Right lung (tissue), 5 donors: ENCODE data around the gene PLXNB2. TPM values are rescaled to one million over a fixed set of nuclear protein-coding genes. Genes with fewer than 3 reads are reported as not detected.
"Not testable (repeated sequence)": the region's sequence is repeated elsewhere in the genome, so short reads cannot be mapped to it uniquely, and the experiment has no call there.

Source experiments
- DNase-seq, 2 donors: peaks; one replicate each; pipeline ENCODE4 v3.0.0-alpha.2; 2013
- polyA plus RNA-seq, 5 donors: library from polyadenylated mRNA; unstranded; fragments of 120-200 nt; gene quantifications; one replicate each; pipeline versions ENCODE4 v1.2.1 to v1.2.3, GENCODE V29; 2013; ENCODE audit warnings: inconsistent platforms in 1 of 5, low replicate concordance in 1 of 5; ENCODE audit not compliant: insufficient read length in 5 of 5, insufficient read depth in 1 of 5

PLXNB2 gene
- polyA plus RNA-seq, 5 donors: 96.7 to 147 (median 137) TPM

DNA sequence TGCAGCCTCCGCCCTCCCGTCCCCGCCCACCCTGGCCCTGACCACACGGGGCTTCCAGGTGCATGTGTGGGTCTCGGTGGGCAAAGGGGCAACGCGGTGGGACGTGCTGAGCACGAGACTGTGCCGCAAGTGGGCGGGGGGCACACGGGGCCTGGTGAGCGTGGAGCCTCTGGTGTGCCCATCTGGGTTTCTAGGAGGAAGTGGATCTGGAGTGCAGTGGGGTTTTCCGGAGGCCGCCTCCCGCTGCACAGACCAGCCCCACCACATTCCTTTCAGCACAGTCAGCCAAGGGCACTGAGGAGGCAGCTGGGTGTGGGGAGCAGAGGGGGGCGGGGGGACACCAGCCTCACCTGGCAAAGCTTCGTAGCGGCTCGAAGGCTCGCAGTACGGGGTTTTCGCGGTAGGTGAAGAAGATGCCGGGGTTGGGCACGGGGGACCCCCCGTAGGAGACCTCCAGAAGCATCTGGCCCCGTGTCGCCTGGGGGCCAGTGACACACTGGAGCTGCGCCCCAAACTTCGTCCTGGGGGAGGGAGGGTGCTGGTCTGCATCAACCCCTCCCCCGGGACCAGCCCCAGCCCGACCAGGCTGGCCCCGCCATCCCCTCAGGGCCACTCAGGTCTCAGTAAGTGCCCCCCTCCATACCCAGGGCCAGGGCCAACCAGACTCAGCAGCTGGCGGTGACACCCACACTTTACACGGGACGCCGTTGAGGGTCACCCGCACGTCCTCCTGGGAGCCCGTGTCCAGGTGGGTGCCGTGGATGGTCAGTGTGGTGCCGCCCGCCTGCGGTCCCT is 24.9 kb downstream of the PLXNB2 start:
- DNase-seq: no peak

GRCh38 chr22:50281957-50282356 is 25.5 kb downstream of the PLXNB2 start:
- no peak for DNase-seq

GRCh38 chr22:50281384-50281760 is 26.1 kb downstream of the PLXNB2 start:
- no peak for DNase-seq

- no peak for DNase-seq
These were observed 26.6 kb downstream of the PLXNB2 start for GRCh38 chr22:50280708-50281383.

DNA sequence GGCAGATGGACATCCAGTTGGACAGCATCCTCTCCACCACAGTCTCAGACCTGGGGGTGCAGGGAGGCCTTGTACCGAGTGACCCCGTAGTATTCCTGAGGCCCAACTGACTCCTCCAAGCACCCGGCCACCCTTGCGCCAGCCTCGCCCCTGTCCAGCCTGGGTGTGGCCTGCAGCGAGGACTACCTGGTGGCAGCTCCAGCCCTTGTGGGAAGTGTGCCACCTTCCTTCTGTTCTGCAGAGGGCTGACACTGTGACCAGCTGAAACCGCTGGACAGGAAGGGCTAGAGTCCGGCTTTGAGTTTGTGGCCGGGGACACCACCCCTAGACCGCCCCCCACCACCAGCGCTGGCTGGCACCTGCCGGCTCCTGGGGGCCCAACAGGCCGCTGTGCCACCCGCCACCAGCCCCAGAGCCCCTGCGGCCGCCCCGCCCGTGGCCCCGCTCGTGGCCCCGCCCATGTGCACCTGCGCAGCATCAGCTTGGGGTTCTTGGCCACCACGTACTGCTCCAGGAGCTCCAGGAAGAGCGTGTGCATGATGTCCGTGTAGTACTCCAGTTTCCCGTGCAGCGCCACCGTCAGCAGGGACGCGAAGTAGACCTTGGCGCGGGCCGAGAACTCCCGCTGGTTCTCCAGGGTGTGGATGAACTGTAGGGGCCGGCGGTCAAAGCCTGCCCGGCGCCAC is 27.3 kb downstream of the PLXNB2 start:
- DNase-seq: no peak

- no peak for DNase-seq
These were observed 28.4 kb downstream of the PLXNB2 start for GRCh38 chr22:50278956-50279619.

DNA sequence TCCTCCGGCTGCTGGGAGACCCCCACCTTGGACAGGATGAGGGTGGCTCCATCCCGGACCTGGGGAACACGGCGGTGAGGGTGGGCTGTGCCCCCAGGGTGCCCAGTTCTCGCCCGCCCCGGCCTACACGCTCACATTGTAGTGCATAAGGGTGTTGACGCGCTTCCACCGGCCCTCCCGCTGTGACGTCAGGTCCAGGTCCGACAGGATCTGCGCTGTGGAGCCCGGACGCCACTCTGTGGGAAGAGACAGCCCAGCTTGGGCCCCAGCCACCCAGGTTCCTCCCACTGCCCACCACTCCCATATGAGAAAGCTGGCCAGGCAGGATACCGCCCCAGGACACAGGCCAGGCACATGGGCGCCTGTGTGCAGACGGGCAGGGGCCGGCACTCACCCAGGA is 29.0 kb downstream of the PLXNB2 start:
- no peak for DNase-seq

DNA sequence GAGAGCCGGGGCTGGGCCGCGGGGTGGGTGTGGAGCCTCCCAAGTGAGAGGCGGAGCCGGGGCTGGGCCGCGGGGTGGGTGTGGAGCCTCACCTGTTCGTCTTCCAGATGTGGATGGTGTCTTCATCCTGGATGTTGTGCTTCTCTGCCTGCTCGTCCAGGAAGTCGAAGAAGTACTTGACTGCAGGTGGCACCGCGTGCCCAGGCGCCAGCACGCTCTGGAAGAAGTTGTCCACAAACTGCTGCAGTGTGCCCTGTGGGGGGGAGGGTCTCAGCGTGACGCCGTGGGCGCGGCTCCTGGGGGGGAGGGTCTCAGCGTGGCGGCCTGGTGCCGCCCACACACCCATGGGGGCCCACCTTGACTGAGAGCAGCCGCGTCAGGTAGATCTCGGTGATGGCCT is 29.7 kb downstream of the PLXNB2 start:
- no peak for DNase-seq

GRCh38 chr22:50276143-50276542 is 31.3 kb downstream of the PLXNB2 start:
- no peak for DNase-seq

GRCh38 chr22:50275181-50276055 is 32.0 kb downstream of the PLXNB2 start:
- no peak for DNase-seq

DNA sequence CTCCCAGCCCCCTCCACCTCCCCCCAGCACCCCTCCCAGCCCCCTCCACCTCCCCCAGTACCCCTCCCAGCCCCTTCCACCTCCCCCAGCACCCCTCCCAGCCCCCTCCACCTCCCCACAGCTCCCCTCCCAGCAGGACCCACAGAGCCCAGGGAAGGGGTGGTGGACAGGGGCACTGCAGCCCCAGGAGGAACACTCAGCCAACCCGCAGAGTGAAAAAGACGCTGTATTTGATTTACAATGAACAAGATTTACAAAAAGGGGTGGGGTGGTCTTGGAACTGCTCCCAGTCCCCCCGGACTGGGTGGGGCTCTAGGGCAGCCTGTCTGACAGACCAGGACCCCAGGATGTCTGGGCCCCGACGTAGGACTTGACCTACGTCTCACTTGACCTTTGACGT is 32.7 kb downstream of the PLXNB2 start:
- no peak for DNase-seq

GRCh38 chr22:50274311-50274710 is 33.1 kb downstream of the PLXNB2 start:
- no peak for DNase-seq

DNA sequence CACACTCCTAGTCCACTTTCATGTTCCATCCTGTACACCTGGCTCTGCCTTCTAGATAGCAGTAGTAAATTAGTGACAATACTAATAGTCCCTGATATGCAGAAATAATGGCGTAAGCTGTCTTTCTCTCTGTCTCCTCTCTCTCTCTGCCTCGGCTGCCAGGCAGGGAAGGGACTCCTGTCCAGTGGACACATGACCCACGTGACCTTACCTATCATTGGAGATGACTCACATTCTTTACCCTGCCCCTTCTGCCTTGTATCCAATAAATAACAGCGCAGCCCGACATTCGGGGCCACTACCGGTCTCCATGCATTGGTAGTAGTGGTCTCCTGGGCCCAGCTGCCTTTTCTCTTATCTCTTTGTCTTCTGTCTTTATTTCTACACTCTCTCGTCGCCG is 33.7 kb downstream of the PLXNB2 start:
- not testable (repeated sequence) for DNase-seq

- DNase-seq: not testable (repeated sequence)
These were observed 34.1 kb downstream of the PLXNB2 start for GRCh38 chr22:50273352-50273751.

- DNase-seq: no peak
These were observed 35.2 kb downstream of the PLXNB2 start for GRCh38 chr22:50272044-50272802.

- no peak for DNase-seq
These were observed 35.9 kb downstream of the PLXNB2 start for GRCh38 chr22:50271519-50271970.

DNA sequence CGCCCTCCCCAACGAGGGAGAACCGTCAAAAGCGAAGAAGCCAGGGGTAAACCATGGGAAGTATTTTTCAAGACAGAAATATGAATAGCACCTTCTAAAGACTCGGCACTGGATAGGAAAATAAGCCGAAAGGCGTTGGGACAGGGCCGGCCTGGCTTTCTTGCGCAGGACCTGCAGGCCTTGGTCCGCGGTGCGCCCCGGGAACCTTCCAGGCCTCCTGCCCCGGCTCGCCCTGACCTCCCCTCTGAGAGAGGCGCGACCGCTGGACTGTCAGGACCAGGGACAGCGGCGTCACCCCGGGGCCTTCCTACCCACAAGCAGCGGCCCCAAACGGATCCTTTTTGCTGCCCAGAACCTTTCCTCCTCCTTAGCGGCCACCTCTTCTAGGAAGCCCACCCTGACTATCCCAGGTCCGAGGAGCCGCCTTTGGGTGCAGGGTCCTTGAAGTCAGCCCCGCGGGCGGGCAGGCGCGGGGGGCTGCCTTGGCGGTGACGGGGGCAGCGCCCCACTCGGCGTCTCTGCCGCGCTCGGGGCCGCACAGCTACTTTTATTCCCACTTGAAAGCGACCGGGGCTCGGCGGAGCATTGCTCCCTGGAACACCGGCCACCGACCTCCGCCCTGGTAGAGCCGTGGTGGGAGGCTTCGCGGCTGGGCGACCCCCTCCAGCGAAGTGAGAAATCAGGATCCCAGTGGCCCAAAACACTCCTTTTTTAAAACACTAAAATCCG is 36.6 kb downstream of the PLXNB2 start:
- DNase-seq: no peak

GRCh38 chr22:50269970-50270665 is 37.3 kb downstream of the PLXNB2 start, which contains the start of gene MAPK11:
MAPK11 (minus strand) TSS chr22:50270380; CDS start chr22:50270292, 88 bp downstream.
- no peak for DNase-seq

DNA sequence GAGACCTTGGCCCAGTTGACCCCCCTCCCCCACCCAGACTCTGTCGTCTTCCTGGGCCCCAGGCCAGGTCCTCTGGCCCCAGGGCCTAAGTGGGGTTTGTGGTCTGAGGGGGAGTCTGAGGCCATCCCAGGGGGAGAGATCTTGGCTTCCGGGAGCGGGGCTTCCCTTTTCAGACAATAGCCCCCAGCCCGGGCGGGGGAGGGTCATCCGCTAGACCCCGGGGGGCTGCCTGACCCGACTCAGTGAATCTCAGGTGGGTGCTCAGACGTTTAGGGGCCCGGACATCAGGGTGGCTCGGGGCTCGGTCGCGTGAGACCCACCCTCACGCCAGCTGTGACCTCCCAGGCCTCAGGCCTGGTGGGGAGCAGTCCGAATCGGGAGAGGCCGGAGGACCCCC is 37.9 kb downstream of the PLXNB2 start:
- no peak for DNase-seq
